Coronary artery (tissue), 2 donors: ENCODE data around the gene POLR3A.
A peak's percentile ranks its signal among the peaks of the same experiment; 100 is the strongest.
"Not testable (repeated sequence)": the region's sequence is repeated elsewhere in the genome, so short reads cannot be mapped to it uniquely, and the experiment has no call there.

Source experiments
- DNase-seq: peaks from one replicate; pipeline ENCODE4 v3.0.0-alpha.2; 2017; ENCODE audit warnings: low spot score
- H3K27ac ChIP-seq, 2 donors: fragments of 200-600 bp; sonication (generic); one replicate each; pipeline ENCODE4 v1.5.1; 2016 to 2019
- H3K4me3 ChIP-seq: fragments of 200-600 bp; sonication (generic); 2 replicates; pipeline ENCODE4 v1.5.1; 2016; ENCODE audit warnings: mild to moderate bottlenecking, moderate library complexity
- TF ChIP-seq, protein P1 (sequence below): fragments of 200-600 bp; sonication (generic); IDR thresholded peaks from one replicate; pipeline ENCODE4 v1.5.1; 2019; ENCODE audit warnings: antibody characterized with exemption

Gene POLR3A

DNA sequence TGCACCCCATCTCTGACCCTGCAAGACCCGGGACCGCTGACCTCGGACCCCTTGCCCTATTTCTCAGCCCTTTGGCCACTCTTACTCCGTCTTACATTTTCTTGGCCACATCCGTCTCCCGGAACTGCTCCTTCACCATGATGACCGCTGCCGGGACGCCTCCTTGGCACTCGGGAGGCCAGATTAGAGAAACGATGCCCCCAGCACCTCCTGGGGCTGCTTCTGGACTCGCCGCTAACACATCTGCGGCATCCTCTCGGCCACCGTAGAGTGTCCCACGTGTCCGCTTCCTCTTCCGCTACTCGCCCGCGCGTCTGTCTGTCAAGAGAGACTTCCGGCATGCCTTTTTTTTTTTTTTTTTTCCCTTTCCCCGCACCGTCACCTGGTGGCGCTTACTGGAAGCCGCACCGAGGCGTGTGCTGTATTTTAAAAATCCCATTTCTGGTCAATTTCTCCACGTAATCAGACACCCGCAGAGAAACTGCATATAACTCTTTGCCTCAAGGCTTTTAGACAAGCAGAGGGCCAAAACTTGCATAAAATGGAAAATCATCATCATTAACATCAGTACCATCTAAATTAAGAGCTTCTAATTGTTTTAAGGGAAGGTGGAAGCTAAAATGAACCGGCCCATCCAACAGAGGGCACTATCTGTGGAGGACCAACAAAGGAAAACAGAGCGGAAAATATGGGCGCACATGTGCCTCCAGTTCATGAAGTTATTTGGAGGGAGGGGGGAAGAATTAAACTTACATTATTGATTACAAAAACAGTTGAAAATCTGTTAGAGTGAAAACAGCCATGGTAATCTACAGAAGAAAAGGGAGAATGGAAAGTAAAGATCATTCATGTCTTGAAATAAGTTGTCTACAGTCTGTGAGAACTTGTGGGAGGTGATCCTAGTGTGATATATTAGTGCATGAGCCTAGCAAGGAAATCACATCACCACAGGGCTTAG, at the start of gene POLR3A:
POLR3A (minus strand) TSS at position 247 of the 958 bp plus-strand sequence; CDS start at position 139, 108 bp downstream.
- TF ChIP-seq, protein P1, sequence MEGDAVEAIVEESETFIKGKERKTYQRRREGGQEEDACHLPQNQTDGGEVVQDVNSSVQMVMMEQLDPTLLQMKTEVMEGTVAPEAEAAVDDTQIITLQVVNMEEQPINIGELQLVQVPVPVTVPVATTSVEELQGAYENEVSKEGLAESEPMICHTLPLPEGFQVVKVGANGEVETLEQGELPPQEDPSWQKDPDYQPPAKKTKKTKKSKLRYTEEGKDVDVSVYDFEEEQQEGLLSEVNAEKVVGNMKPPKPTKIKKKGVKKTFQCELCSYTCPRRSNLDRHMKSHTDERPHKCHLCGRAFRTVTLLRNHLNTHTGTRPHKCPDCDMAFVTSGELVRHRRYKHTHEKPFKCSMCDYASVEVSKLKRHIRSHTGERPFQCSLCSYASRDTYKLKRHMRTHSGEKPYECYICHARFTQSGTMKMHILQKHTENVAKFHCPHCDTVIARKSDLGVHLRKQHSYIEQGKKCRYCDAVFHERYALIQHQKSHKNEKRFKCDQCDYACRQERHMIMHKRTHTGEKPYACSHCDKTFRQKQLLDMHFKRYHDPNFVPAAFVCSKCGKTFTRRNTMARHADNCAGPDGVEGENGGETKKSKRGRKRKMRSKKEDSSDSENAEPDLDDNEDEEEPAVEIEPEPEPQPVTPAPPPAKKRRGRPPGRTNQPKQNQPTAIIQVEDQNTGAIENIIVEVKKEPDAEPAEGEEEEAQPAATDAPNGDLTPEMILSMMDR, result peak; percentile 54

DNA sequence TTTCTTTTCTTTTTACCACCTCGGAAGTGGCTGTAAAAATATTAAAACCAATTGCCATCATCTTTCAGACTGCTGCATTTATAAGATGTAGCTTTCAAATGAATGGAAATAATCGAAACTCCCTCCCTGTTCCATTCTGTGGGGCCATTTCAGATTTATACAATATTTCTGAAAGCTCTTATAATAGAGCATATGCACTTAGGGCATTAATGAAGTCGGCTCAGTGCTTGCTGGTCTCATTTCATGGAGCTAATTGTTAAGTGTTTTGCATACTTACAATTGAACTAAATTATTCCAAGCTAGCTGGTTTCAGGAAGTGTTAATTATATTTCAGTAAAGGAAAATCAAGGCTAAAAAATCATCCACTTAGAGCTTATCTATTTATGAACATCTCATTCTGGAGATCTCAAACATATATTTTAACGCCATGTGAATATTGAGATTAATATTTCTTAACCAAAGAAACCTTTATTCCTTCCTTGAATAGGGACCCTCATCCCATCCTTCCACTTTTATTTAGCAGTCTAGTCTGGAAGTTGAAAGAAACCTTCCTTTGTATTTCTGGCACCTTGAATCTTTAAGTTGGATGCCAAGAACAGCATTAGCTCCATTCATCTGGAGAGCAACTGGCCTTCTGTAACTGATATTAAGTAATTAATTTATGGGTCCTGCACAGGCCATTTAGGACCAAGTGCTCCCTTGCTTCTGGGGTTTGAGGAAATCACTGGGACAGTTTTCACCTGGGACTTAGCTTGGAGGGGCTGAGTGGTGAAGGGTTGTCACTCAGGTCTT, 49.4 kb upstream of the POLR3A start:
- Histone ChIP-seq H3K27ac (no peak overlapping the region), H3K4me3 (no peak overlapping the region)
- peak; percentile 12 for DNase-seq
- TF ChIP-seq, protein P1, result no peak

More for the DNA sequence above, at the start of gene POLR3A:
- DNase-seq, result peak; percentile 95
- peak within 1 kb of the TSS; percentile 76 for H3K4me3 ChIP-seq
- peak within 1 kb of the TSS; percentile 74 to 77 for H3K27ac ChIP-seq

DNA sequence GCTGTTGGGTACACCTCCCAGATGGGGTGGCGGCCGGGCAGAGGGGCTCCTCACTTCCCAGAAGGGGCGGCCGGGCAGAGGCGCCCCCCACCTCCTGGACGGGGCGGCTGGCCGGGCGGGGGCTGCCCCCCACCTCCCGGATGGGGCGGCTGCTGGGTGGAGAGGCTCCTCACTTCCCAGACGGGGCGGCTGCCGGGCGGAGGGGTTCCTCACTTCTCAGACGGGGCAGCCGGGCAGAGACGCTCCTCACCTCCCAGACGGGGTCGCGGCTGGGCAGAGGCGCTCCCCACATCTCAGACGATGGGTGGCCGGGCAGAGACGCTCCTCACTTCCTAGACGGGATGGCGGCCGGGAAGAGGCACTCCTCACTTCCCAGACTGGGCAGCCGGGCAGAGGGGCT, 46.5 kb upstream of the POLR3A start:
- not testable (repeated sequence) for H3K27ac ChIP-seq, DNase-seq, H3K4me3 ChIP-seq

DNA sequence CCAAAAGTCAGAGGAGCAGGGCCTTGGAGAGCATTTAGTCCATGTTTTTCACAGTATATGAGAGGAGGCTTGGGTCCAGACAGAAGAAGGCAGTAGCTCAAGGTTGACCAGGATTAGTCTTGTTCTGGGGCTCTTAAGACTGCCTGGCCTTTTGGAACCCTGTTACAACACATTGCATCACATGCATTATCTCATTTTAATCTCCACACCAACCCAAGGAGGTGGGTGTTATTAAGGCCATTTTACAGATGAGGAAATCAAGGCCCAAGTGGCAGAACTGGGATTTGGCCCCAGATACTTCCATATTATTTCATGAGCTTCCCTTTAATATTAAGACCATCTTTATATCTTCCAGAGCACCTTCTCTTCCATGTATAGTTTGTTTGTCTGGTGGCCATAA, 43.2 kb upstream of the POLR3A start:
- DNase-seq, result no peak
- no peak overlapping the region for H3K27ac ChIP-seq
- H3K4me3 ChIP-seq, result no peak overlapping the region
- TF ChIP-seq, protein P1, result no peak

DNA sequence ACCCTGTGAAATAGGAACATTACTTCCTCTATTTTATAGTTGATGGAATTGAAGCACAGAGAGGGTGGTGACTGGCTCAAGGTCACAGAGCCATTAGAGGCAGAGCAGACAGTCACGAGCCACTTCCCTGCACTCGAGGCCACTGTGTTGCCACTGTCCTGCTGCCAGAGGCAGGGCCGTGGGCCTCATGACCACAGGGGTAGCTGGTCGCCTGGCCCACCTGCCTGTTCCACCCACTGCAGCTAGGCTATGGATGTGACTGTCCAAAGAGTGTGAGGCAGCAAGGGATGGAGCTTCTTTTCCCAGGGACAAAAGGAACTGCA, 42.5 kb upstream of the POLR3A start:
- TF ChIP-seq, protein P1, result no peak
- Histone ChIP-seq H3K4me3 (no peak overlapping the region), H3K27ac (no peak overlapping the region)
- DNase-seq, result no peak

DNA sequence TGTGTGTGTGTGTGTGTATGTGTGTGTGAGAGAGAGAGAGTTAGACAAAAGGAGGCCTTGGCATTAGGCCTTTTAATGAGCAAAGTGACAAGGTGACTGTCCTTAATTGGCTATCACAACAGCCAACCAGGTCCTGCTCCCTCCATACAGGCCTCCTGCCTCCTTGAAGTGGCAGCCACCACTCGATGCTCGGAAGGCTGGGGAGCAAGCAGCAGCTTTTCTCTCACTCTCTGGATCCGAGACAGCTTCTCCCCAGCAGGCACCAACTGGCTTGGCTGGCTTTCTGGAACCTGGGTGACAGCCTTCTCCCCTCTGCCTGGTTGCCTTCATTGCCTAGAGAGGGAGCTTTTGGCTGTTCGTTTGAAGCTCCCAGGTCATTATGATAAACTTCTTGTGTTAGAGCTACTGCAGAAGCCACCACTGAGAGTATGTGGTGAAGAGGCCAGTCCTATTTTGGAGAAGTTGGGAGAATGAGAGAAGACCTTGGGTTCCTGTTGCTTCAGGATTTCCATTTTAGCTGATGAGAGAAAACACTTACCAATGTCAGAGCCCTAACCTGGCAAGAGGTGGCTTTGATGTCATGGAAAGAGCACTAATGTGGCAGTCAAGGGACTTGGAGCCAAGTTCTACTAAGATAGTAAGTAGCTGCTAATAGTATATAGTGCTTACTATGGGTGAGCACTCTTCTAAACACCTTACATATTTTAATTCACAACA, 42.0 kb upstream of the POLR3A start:
- no peak overlapping the region for H3K4me3 ChIP-seq

More for the DNA sequence above, 42.0 kb upstream of the POLR3A start:
- no peak for DNase-seq
- H3K27ac ChIP-seq, result no peak overlapping the region
- TF ChIP-seq, protein P1, result no peak
